ENCODE results near the gene BTG3.

DNA sequence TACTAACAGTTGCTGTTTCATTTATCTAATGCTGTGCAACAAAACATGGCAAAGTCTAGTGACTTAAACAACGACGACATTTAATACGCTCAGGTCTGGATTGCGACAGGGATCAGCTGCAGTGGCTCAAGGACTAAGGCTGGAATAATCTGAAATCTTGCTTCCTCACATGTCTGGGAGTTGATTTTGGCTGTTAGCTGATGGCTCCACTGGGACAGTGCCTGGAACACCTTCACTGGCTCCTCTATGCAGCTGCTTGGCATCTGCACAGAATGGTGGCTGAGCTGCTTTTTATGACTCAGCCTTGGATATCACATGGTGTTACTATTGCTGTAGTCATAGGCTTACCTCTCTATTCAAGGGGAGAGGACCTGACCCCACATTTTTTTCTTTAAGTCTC is 24.0 kb upstream of the BTG3 start:
- TF ChIP-seq, protein P1, sequence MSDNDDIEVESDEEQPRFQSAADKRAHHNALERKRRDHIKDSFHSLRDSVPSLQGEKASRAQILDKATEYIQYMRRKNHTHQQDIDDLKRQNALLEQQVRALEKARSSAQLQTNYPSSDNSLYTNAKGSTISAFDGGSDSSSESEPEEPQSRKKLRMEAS (IDR thresholded peaks at IDR 0.05), result no peak
- no peak for TF ChIP-seq EP300 (IDR thresholded peaks at IDR 0.05; ENCODE audit: borderline replicate concordance)
- TF ChIP-seq CEBPB (IDR thresholded peaks at IDR 0.05), result no peak
- TF ChIP-seq, protein P2, sequence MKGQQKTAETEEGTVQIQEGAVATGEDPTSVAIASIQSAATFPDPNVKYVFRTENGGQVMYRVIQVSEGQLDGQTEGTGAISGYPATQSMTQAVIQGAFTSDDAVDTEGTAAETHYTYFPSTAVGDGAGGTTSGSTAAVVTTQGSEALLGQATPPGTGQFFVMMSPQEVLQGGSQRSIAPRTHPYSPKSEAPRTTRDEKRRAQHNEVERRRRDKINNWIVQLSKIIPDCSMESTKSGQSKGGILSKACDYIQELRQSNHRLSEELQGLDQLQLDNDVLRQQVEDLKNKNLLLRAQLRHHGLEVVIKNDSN (IDR thresholded peaks at IDR 0.05), result no peak
- no peak for TF ChIP-seq TEAD4 (IDR thresholded peaks at IDR 0.05)
- no peak for TF ChIP-seq TCF12 (IDR thresholded peaks at IDR 0.05; ENCODE audit: low read depth)
